Gastrocnemius medialis (tissue), 4 donors: ENCODE measurements around the gene TXNDC11.

Source experiments
- POLR2A ChIP-seq, 2 donors: fragments of 450-650 bp; IDR thresholded peaks; one replicate each; pipeline ENCODE4 v1.6.1; 2017; ENCODE audit warnings: antibody characterized with exemption in 2 of 2, mild to moderate bottlenecking in 2 of 2, moderate library complexity in 2 of 2
- TF ChIP-seq, protein P1 (sequence below), 5 experiments: fragments of 450-650 bp in 3 of 5; fragments of 200-600 bp in 2 of 5; sonication (generic) in 2 of 5; IDR thresholded peaks in 4 of 5; conservative IDR thresholded peaks in 1 of 5; 1 replicate in 4 of 5; 2 replicates in 1 of 5; pipeline ENCODE4 v1.5.1; 2016 to 2019; ENCODE audit warnings: antibody characterized with exemption in 5 of 5, mild to moderate bottlenecking in 3 of 5, moderate library complexity in 3 of 5

DNA sequence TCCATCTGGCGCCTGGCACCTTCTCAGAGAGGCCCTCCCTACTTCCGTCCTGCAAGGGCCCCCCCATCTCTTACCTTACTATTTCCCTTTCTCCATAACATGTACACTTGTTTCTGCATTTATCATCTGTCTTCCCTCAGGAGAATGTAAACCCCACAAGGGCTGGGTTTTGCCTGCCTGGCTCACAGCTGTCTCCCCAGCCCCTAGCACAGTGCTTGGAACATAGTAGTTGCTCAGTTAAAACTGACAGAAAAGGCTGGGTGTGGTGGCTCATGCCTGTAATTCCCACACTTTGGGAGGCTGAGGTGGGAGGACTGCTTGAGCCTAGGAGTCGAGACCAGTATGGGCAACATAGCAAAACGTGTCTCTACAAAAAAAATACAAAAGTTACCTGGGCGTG, 80.1 kb downstream of the TXNDC11 start:
- TF ChIP-seq, protein P1, sequence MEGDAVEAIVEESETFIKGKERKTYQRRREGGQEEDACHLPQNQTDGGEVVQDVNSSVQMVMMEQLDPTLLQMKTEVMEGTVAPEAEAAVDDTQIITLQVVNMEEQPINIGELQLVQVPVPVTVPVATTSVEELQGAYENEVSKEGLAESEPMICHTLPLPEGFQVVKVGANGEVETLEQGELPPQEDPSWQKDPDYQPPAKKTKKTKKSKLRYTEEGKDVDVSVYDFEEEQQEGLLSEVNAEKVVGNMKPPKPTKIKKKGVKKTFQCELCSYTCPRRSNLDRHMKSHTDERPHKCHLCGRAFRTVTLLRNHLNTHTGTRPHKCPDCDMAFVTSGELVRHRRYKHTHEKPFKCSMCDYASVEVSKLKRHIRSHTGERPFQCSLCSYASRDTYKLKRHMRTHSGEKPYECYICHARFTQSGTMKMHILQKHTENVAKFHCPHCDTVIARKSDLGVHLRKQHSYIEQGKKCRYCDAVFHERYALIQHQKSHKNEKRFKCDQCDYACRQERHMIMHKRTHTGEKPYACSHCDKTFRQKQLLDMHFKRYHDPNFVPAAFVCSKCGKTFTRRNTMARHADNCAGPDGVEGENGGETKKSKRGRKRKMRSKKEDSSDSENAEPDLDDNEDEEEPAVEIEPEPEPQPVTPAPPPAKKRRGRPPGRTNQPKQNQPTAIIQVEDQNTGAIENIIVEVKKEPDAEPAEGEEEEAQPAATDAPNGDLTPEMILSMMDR (IDR thresholded peaks at IDR 0.05 in 4 of 5, conservative IDR thresholded peaks at IDR 0.05 in 1 of 5): no peak
- TF ChIP-seq POLR2A (IDR thresholded peaks at IDR 0.05): no peak
